HUES6 (cell line): ENCODE measurements around the gene PRPSAP1.
A peak's percentile ranks its signal among the peaks of the same experiment; 100 is the strongest.

Source experiments
- H3K27ac ChIP-seq: 2 replicates; pipeline ENCODE4 v1.7.0; 2013; ENCODE audit warnings: low read depth, mild to moderate bottlenecking, low read length, inconsistent platforms
- H3K27me3 ChIP-seq: 2 replicates; pipeline ENCODE4 v1.6.1; 2013; ENCODE audit warnings: low read length; ENCODE audit not compliant: control insufficient read depth, insufficient read depth
- H3K36me3 ChIP-seq: 2 replicates; pipeline ENCODE4 v1.6.1; 2013; ENCODE audit warnings: low read length; ENCODE audit not compliant: control insufficient read depth, insufficient read depth
- H3K4me1 ChIP-seq: 2 replicates; pipeline ENCODE4 v1.6.1; 2013; ENCODE audit warnings: low read length; ENCODE audit not compliant: control insufficient read depth, insufficient read depth
- H3K4me3 ChIP-seq: 2 replicates; pipeline ENCODE4 v1.5.1; 2013; ENCODE audit warnings: low read depth, low read length
- H3K9ac ChIP-seq: one replicate; pipeline ENCODE4 v1.6.1; 2013; ENCODE audit warnings: mild to moderate bottlenecking, low read length
- H3K9me3 ChIP-seq: 2 replicates; pipeline ENCODE4 v1.6.1; 2013; ENCODE audit warnings: low read depth, low read length; ENCODE audit not compliant: control insufficient read depth, insufficient read depth

The PRPSAP1 gene

GRCh38 chr17:76274112-76274956 lies 79.4 kb downstream of the PRPSAP1 start:
- Histone ChIP-seq H3K36me3 (peaks cover 7% of the 10 kb centered on the region), H3K9ac (no peak overlapping the region), H3K9me3 (no peaks in the 10 kb centered on the region), H3K4me3 (no peak overlapping the region), H3K27me3 (no peaks in the 10 kb centered on the region), H3K4me1 (peaks cover 24% of the 10 kb centered on the region), H3K27ac (no peak overlapping the region)

- H3K27me3 ChIP-seq = no peaks in the 10 kb centered on the region
- peaks cover 32% of the 10 kb centered on the region for H3K4me1 ChIP-seq
- H3K27ac ChIP-seq = no peak overlapping the region
- H3K36me3 ChIP-seq = peaks cover 9% of the 10 kb centered on the region
- no peaks in the 10 kb centered on the region for H3K9me3 ChIP-seq
- no peak overlapping the region for H3K4me3 ChIP-seq
- H3K9ac ChIP-seq = no peak overlapping the region
These were observed 80.1 kb downstream of the PRPSAP1 start for GRCh38 chr17:76273445-76274111.

- Histone ChIP-seq H3K4me1 (peaks cover 39% of the 10 kb centered on the region), H3K36me3 (peaks cover 13% of the 10 kb centered on the region), H3K9me3 (no peaks in the 10 kb centered on the region), H3K27me3 (no peaks in the 10 kb centered on the region), H3K27ac (peak overlapping the region; percentile 3; the same call in 1 of the 2 replicates), H3K4me3 (no peak overlapping the region), H3K9ac (no peak overlapping the region)
These were observed 80.9 kb downstream of the PRPSAP1 start for GRCh38 chr17:76272541-76273444.

GRCh38 chr17:76271669-76272540 lies 81.8 kb downstream of the PRPSAP1 start:
- H3K36me3 ChIP-seq = peaks cover 13% of the 10 kb centered on the region
- H3K4me3 ChIP-seq = no peak overlapping the region
- peak overlapping the region; percentile 3; the same call in 1 of the 2 replicates for H3K27ac ChIP-seq
- H3K27me3 ChIP-seq = no peaks in the 10 kb centered on the region
- peaks cover 43% of the 10 kb centered on the region for H3K4me1 ChIP-seq
- no peak overlapping the region for H3K9ac ChIP-seq
- no peaks in the 10 kb centered on the region for H3K9me3 ChIP-seq

GRCh38 chr17:76270770-76271668 lies 82.7 kb downstream of the PRPSAP1 start:
- Histone ChIP-seq H3K9ac (no peak overlapping the region), H3K4me3 (no peak overlapping the region), H3K27me3 (no peaks in the 10 kb centered on the region), H3K9me3 (no peaks in the 10 kb centered on the region), H3K27ac (no peak overlapping the region), H3K4me1 (peaks cover 48% of the 10 kb centered on the region), H3K36me3 (peaks cover 13% of the 10 kb centered on the region)

GRCh38 chr17:76270127-76270592 lies 83.6 kb downstream of the PRPSAP1 start:
- H3K27ac ChIP-seq = no peak overlapping the region
- peaks cover 13% of the 10 kb centered on the region for H3K36me3 ChIP-seq
- H3K9ac ChIP-seq = no peak overlapping the region
- H3K4me3 ChIP-seq = no peak overlapping the region
- peaks cover 48% of the 10 kb centered on the region for H3K4me1 ChIP-seq
- no peaks in the 10 kb centered on the region for H3K27me3 ChIP-seq
- no peaks in the 10 kb centered on the region for H3K9me3 ChIP-seq

- Histone ChIP-seq H3K27ac (no peak overlapping the region), H3K4me1 (peaks cover 52% of the 10 kb centered on the region), H3K27me3 (no peaks in the 10 kb centered on the region), H3K9ac (no peak overlapping the region), H3K9me3 (no peaks in the 10 kb centered on the region), H3K4me3 (no peak overlapping the region), H3K36me3 (peaks cover 13% of the 10 kb centered on the region)
These were observed 84.4 kb downstream of the PRPSAP1 start for GRCh38 chr17:76268991-76269981.

- H3K27ac ChIP-seq = peak overlapping the region; percentile 70; the same call in 1 of the 2 replicates
- H3K27me3 ChIP-seq = no peaks in the 10 kb centered on the region
- H3K9me3 ChIP-seq = no peaks in the 10 kb centered on the region
- H3K9ac ChIP-seq = peak overlapping the region; percentile 62
- peaks cover 13% of the 10 kb centered on the region for H3K36me3 ChIP-seq
- H3K4me1 ChIP-seq = peaks cover 53% of the 10 kb centered on the region
- H3K4me3 ChIP-seq = peak overlapping the region; percentile 28; the same call in 1 of the 2 replicates
These were observed 85.5 kb downstream of the PRPSAP1 start for GRCh38 chr17:76268015-76268749.
